ENCODE data around the gene CSNK1E.

DNA sequence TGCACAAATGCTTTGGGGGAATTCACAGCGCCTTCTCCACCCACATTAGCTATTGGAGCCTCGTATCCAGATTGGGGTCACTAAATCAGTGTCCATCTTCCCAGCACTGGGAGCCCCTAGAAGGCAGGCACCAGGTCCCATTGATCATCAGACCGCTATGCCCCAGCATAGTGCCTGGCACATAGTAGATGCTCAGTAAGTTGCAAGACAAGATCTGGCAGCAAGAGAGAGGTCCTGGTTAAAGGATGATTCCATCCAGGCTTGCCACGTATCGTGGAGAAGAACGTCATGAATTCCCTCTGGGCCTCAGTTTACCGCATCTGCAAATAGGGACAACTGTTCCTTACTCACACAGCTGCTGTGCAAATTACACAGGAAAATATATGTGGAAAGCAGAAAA is 46.1 kb downstream of the CSNK1E start:
- no peak for TF ChIP-seq EZH2 (IDR thresholded peaks at IDR 0.05; ENCODE audit: borderline replicate concordance, low read depth, low read length, poor library complexity, severe bottlenecking)
- TF ChIP-seq, protein P1, sequence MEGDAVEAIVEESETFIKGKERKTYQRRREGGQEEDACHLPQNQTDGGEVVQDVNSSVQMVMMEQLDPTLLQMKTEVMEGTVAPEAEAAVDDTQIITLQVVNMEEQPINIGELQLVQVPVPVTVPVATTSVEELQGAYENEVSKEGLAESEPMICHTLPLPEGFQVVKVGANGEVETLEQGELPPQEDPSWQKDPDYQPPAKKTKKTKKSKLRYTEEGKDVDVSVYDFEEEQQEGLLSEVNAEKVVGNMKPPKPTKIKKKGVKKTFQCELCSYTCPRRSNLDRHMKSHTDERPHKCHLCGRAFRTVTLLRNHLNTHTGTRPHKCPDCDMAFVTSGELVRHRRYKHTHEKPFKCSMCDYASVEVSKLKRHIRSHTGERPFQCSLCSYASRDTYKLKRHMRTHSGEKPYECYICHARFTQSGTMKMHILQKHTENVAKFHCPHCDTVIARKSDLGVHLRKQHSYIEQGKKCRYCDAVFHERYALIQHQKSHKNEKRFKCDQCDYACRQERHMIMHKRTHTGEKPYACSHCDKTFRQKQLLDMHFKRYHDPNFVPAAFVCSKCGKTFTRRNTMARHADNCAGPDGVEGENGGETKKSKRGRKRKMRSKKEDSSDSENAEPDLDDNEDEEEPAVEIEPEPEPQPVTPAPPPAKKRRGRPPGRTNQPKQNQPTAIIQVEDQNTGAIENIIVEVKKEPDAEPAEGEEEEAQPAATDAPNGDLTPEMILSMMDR (conservative IDR thresholded peaks at IDR 0.05; ENCODE audit: low read depth, low read length): no peak
